NCI-H128 (cell line): ENCODE data around the gene KCNG1.
"Not testable (repeated sequence)": the region's sequence is repeated elsewhere in the genome, so short reads cannot be mapped to it uniquely, and the experiment has no call there.

Experiments used
- DNase-seq: peaks from one replicate; lab custom pipeline; 2025; ENCODE audit not compliant: unreplicated experiment; lab: John Stamatoyannopoulos, UW

The KCNG1 gene, protein sequence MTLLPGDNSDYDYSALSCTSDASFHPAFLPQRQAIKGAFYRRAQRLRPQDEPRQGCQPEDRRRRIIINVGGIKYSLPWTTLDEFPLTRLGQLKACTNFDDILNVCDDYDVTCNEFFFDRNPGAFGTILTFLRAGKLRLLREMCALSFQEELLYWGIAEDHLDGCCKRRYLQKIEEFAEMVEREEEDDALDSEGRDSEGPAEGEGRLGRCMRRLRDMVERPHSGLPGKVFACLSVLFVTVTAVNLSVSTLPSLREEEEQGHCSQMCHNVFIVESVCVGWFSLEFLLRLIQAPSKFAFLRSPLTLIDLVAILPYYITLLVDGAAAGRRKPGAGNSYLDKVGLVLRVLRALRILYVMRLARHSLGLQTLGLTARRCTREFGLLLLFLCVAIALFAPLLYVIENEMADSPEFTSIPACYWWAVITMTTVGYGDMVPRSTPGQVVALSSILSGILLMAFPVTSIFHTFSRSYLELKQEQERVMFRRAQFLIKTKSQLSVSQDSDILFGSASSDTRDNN

DNA sequence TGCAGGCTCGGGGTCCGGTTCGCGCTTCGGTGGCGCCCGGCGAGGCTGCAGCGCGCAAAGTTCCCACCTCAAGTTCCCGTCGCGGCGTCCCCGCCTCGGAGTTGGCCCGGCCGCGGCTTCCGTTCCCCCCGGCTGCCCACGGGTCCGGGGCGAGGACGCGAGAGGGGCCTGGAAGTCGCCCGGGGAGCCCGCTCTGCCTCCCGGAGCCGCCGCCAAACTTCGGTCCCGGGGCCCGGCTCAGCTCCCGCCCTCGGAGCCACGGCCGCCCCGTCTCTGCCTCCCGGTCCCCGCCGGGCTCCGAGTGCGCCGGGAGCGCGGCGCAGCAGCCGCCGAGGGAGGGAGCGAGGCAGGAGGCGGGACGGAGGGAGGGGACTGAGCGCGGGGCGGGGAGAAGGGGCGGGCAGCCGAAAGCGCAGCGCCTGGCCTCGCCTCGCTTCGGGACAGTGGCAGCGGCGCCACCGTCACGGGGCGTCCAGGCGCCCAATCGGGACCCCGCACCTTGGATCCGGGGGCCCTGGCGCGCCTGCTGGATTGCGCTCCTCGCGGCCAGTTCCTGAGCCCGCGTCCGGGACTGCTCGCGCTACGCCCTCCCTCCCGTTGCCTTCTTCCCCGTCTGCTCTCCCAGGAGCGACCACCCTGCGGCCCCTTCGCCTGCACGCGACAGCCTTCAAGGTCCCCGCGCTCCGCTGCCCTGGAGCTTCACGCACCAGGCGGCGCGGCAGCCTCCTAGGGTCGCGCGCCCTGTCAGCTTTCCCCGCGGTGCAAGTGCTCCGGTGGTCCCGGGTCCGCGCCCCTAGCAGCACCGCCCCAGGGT lies at the start of gene KCNG1:
KCNG1 (minus strand) TSS at position 305 of the 814 bp plus-strand sequence. CDS start 12,769 bp downstream, outside the sequence.
- no peak for DNase-seq

- no peak for DNase-seq
Measured at GRCh38 chr20:51070621-51071020, 47.7 kb upstream of the KCNG1 start.

GRCh38 chr20:51067792-51068191 lies 44.9 kb upstream of the KCNG1 start:
- no peak for DNase-seq

GRCh38 chr20:51065615-51066014 lies 42.7 kb upstream of the KCNG1 start:
- no peak for DNase-seq

GRCh38 chr20:51064137-51064536 lies 41.2 kb upstream of the KCNG1 start:
- no peak for DNase-seq

- DNase-seq: no peak
Measured at GRCh38 chr20:51062065-51062464, 39.2 kb upstream of the KCNG1 start.

DNA sequence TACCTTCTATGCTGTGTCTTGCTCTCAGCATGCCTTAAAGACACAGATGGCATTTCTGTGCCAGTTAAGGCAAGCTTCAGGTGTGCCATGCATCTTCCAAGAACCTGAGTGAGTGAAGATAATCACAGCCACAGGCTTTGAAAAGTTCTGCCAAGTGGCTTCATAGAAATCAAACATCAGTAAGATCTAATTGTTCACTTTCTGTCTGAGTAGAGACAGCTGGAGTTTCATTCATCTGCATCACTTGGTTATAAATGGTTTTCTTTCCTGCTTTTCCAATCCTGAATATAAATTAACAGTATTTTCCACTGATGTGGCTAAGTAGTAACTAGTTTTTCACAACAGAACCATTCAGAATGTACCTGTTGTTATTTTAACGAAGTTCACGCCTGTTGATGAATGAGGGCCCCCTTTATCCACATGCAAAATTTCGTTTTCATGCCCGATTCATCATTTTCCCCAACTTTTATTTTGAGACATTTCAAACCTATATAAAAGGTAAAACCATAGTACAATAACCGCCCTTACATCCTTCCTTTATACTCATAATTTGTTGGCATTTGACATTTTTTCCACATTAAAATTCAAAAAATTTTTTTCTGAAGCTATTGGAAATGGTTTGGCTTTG lies 38.6 kb upstream of the KCNG1 start:
- no peak for DNase-seq

GRCh38 chr20:51060301-51060700 lies 37.4 kb upstream of the KCNG1 start:
- no peak for DNase-seq

- no peak for DNase-seq
Measured at GRCh38 chr20:51059862-51060261, 37.0 kb upstream of the KCNG1 start.

DNA sequence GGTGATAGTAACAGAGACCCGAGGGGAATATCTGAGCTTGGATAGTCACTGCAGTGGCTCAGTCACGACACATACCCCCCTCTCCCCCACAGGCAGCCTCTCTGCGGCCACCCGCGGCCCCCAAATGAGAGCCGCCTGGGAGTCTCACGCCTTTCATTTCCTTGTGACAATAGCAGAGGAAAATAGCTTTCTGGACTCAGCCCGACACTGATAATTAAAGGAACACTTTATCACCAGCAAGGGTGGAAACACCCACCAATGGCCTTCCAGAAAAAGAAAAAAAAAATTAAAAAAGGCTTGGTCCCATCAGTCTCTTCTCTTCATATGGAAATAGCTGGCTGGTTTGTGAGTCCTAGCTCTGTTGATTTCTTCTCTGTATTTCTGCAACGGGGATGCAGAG lies 35.1 kb upstream of the KCNG1 start:
- DNase-seq: no peak

- no peak for DNase-seq
Measured at GRCh38 chr20:51054233-51054632, 31.3 kb upstream of the KCNG1 start.

DNA sequence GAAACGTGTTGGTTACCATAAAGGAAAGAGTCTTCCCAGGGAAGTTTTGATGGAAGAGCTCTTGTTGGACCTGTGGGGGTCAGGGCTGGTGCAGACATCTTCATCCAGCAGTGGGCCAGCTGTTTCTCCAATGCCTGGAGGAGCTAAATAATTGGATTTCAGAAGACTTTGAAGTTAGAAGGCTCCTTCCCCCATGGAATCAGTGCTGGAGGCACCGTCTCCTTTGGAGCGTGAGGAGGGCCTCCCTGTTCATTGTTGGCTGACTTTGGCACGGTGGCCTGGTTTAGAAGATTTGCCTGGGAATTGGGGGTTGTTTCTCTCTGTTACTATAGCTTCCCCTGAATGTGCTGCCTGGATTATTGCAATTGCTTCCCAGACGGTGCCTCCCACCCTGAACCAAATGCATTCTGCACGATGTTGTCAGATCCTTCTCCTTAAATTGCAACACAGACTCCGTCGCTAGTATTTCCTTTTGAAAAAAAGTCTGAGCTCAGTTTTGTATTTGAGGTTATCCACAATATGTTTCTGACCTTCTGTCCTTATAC lies 27.7 kb upstream of the KCNG1 start:
- no peak for DNase-seq

DNA sequence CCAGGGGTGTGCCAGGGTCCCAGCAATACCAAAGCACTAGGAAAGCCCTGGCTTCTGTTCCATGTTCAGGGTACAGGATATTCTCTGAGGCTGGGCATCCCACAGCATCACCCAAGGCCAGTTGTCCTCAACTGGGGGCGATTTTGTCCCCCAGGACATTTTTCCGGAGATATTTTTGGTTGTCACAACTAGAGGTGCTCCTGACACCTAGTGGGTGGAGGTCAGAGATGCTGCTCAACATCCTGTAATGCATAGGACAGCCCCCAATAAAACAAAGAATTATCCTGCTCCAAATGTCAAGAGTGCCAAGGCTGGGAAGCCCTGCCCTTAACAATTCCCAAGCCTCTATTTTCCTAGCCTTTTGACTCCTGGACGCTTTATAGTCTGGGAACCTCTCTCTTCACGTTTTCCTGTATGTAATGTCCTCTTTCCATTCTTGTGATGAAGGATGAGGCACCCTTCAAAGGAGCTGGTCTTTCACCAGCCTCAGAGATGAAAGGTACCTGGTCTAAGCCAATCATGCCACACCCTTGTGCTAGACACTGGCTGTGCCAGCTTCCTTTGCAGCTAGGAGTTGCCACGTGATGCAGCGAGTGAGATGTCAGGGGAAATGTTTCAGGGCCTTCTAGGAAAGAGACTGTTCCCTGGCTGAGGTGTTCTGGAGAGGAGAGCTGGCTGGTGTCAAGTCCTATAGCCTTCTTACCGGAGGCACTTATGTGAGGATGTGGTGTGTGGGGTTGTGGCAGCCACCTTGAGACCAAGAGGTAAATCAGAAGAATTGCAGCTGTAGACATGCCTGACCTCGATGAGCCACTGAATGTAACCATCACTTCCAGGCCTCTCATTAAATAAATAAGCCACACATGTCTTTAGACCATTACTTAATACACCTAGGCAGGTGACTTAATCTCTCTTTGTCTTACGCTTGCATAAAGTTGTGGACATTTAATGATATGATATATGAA lies 23.4 kb upstream of the KCNG1 start:
- DNase-seq: no peak

DNA sequence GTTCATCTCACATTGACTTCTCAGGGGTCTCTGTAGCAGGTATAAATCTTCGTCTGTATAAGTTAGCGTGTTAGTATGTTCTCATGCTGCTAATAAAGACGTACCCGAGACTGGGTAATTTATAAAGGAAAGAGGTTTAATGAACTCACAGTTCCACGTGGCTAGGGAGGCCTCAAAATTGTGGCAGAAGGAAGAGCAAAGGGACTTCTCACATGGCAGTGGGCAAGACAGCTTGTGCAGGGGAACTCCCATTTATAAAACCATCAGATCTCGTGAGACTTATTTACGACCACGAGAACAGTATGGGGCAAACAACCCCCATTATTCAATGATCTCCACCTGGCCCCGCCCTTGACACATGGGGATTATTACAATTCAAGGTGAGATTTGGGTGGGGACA lies 22.6 kb upstream of the KCNG1 start:
- not testable (repeated sequence) for DNase-seq

DNA sequence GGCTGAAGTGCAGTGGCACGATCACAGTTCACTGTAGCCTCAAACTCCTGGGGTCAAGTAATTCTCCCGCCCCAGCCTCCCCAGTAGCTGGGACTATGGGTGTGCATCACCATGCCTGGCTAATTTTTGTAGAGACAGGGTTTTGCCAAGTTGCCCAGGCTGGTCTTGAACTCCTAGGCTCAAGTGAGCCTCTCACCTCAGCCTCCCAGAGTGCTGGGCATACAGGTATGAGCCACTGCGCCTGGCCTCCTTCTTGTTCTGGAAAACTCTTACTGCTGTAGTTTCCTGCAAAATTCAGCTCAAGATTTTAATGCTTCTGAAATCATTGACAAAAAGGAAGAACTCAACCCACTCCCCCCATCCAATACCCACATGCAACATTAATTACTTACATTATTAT lies 21.9 kb upstream of the KCNG1 start:
- no peak for DNase-seq

GRCh38 chr20:51043811-51044210 lies 20.9 kb upstream of the KCNG1 start:
- no peak for DNase-seq

DNA sequence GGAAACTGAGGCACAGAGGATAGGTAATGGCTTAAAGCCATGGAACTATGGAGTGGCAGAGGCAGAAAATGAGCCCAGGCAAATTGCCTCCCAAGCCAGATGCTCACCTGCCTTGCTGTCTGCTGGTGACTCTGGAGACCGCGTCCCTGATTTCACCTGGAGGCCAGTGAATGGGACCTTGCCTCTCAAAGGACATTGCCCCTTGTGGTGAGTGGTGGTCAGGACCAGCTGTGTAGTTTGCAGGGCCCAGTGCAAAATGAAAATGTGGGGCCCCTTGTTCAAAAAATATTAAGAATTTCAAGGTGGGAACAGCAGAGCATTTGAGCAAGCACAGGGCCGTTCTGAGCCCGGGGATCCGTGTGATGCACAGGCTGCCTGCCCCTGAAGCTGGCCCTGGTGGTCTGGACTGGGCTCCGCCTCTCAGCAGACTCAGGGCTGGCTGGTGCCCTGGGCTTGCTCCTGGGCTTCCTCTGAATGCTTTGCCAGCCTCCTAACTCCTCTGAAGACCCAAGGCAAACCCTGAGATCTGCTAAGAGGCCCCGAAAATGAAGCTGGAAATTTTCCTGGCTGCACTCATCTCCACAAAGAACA lies 19.8 kb upstream of the KCNG1 start:
- DNase-seq: no peak

DNA sequence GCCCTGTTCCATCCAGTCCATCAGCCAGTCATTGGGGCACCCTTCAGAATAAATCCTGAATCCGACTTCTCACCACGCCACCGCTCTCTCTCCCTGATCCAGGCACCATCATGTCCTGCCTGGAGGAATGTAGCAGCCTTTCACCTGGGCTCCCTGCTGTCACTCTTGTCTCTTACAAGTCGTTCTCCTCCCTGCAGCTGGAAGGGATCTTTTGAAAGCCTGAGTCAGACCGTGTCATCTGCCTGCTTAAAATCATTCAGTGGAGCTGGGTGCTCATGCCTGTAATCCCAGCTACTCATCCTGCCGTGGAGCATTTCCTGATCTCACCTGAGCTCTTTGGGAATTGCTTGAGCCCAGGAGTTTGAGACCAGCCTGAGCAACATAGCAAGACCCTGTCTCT lies 19.2 kb upstream of the KCNG1 start:
- DNase-seq: no peak

- no peak for DNase-seq
Measured at GRCh38 chr20:51037532-51038115, 14.7 kb upstream of the KCNG1 start.
